Stimulated activated CD4-positive, alpha-beta T cell treated with anti-CD3 and anti-CD28 coated beads, Interleukin-2, amount 100 ng/mL, for 4 hours (primary cell): Measurements from ENCODE around the gene SAMD11.

ENCODE experiments used
- DNase-seq: peaks from one replicate; pipeline ENCODE4 v3.0.0-alpha.2; 2020; ENCODE audit warnings: low read depth

SAMD11 gene

DNA sequence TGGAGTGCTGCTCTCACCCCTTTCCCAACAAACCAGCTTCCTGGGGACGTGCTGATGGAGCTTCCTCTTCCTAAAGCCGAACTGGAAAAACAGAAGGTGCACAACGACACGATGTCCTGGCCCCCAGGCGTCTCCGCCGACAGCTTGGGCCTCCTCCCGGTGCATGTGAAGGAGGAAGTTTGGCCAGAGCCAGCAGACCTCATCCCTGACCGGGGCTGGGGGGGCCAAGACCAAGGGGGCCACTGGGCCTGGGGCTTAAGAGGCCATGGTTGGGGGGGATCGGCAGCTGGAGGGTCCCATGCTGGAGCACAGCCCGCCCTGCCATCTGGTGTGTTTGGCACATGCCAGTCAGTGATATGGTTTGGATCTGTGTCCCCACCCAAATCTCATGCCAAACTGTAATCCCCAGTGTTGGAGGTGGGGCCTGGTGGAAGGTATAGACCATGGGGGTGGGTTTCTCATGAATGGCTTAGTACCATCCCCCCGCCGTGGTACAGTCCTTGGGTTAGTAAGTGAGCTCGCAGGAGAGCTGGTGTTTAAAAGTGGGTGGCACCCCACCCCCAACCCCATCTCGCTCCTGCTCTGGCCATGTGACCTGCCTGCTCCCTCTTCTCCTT lies 69.8 kb downstream of the SAMD11 start:
- DNase-seq: no peak
